Dendritic cell treated with granulocyte-macrophage colony-stimulating factor and Interleukin-4, amounts not matched to agents 40 ng/mL and 50 ng/mL, for 4 days (primary cell): ENCODE results near the gene SND1.
"Not testable (repeated sequence)": the region's sequence is repeated elsewhere in the genome, so short reads cannot be mapped to it uniquely, and the experiment has no call there.

Experiments
- H3K27ac Mint-ChIP-seq: one replicate; pipeline ENCODE4 v1.8.0; 2022; ENCODE audit warnings: mild to moderate bottlenecking, mixed read lengths
- H3K27me3 Mint-ChIP-seq: one replicate; pipeline ENCODE4 v1.8.0; 2022; ENCODE audit warnings: mild to moderate bottlenecking, mixed read lengths
- H3K36me3 Mint-ChIP-seq: one replicate; pipeline ENCODE4 v1.8.0; 2022; ENCODE audit warnings: low read depth, mixed read lengths
- H3K4me1 Mint-ChIP-seq: one replicate; pipeline ENCODE4 v1.8.0; 2022; ENCODE audit warnings: low read depth, mixed read lengths
- H3K4me3 Mint-ChIP-seq: one replicate; pipeline ENCODE4 v1.8.0; 2022; ENCODE audit warnings: mild to moderate bottlenecking, moderate library complexity, mixed read lengths
- H3K9me3 Mint-ChIP-seq: one replicate; pipeline ENCODE4 v1.8.0; 2022; ENCODE audit warnings: mixed read lengths
- intact Hi-C: fragments of 100-400 bp; cut with micrococcal nuclease; formaldehyde crosslinking; loops from one replicate; pipeline ENCODE4 v1.15.0; 2022

SND1 gene

DNA sequence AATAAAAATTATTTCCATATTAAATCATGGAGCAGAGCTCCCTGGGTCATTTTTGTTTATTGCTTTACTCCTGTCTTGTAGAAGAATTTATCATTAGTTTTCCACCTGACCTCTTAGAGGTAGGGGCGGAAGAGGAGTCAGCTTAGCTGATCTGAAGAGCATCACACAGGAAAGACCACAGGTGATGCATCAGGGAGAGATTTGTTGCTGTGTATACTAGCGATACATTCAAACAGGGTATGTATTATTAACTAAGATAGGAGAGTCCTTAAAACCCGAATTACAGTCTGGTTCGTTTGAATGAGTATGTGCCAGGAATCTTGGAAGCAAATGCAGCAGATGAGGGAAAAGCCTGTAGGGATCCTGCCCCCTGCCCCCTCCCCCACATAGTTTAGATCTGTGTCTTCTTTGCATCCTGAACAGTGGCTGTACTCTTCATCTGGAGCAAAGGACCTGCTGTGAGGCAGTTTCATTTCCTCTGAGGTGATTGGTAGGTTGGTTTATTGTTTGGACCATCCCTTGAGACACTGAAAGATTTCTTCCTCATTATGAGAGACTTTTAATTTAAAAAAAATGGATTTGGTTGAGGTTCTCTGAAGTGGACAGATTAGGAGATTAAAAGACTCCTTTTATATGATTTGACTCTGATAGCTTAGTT is 177.0 kb downstream of the SND1 start:
- Mint-ChIP-seq H3K9me3 (no peaks in the 10 kb centered on the region), H3K27ac (no peak overlapping the region), H3K36me3 (no peaks in the 10 kb centered on the region), H3K4me1 (peaks cover 25% of the 10 kb centered on the region), H3K27me3 (no peaks in the 10 kb centered on the region), H3K4me3 (no peak overlapping the region)
- intact Hi-C loops, result no loop called here

DNA sequence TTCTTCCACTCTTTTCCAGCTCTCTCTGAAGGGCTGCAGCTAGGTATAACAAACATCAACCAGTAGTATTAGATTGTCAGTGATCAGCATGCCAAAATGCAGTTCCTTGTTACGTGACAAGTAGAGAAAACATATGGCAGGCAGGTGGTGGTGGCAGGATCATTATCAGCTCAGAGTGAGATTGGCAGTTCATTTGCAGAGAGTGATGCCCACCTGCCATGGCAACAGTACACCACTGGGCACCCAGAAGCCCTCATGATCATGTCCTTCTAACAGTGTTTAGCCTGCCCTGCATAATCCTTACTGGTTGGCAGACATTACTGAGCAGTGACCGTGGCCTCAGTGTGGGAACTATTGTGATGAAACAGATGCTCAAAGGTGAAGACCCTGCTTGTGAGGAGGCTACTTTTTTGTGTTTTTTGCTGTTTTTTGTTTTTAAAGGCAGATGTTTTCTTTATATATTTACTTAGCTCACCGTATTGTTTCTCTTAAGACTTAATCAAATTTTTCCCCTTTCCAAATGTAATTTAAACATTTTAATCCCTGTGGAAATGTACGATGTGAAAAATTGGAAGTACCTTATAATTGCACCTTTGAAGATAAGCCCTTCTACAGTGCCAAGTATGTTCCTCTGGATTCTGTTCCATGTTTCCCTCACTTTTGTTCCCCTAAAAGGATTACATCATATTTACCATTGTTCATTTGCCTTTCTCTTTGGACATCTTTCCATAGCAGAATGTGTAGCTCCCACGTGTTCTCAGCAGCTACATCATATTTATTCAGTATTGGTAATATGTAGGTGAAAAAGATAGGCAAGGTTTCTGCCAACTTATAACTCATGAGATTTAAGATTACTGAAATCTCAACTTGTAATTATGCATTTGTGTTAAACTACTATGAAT is 179.6 kb downstream of the SND1 start:
- Mint-ChIP-seq H3K27me3 (no peaks in the 10 kb centered on the region), H3K27ac (no peak overlapping the region), H3K9me3 (peaks cover 9% of the 10 kb centered on the region), H3K36me3 (peaks cover 8% of the 10 kb centered on the region), H3K4me3 (no peak overlapping the region), H3K4me1 (peaks cover 41% of the 10 kb centered on the region)
- intact Hi-C loops, result no loop called here

DNA sequence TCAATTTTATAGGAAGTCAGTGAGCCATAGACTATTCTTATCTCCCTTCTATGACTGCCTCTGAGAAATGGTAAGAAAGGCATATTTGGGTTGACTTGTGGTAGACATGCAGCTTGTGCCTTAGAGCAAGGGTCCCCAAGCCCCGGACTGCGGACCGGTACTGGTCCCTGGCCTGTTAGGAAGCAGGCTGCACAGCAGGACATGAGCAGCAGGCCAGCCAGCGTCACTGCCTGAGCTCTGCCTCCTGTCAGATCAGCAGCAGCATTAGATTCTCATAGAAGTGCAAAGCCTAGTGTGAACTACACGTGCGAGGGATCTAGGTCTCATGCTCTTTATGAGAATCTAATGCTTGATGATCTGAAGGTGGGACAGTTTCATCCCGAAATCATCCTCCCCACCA is 180.6 kb downstream of the SND1 start:
- Mint-ChIP-seq H3K27ac (no peak overlapping the region), H3K27me3 (no peaks in the 10 kb centered on the region), H3K4me3 (no peak overlapping the region), H3K36me3 (peaks cover 18% of the 10 kb centered on the region), H3K4me1 (peaks cover 41% of the 10 kb centered on the region), H3K9me3 (peaks cover 13% of the 10 kb centered on the region)
- intact Hi-C loops, result no loop called here

DNA sequence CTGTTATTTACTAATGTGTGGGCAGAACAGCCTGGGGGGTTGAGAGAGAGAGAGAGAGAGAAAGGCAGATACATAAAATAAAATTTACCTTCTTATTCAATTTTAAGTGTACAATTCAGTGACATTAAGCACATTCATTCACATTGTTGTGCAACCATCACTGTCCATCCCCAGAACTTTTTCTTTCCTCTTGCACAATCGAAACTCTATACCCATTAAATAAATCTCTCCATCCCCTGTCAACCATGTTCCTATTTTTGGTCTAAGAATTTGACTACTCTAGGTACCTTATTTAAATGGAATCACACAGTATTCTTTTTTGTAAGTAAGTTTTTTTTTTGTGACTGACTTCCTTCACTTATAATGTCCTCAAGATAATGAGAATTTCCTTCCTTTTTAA is 181.6 kb downstream of the SND1 start:
- Mint-ChIP-seq H3K9me3 (peaks cover 22% of the 10 kb centered on the region), H3K4me1 (peaks cover 46% of the 10 kb centered on the region), H3K36me3 (peaks cover 25% of the 10 kb centered on the region), H3K4me3 (no peak overlapping the region), H3K27ac (peak overlapping the region; percentile 69), H3K27me3 (no peaks in the 10 kb centered on the region)
- intact Hi-C loops, result no loop called here

- no peaks in the 10 kb centered on the region for H3K27me3 Mint-ChIP-seq
- no peak overlapping the region for H3K27ac Mint-ChIP-seq
- intact Hi-C loops, result no loop called here
- peaks cover 40% of the 10 kb centered on the region for H3K4me1 Mint-ChIP-seq
- peaks cover 22% of the 10 kb centered on the region for H3K9me3 Mint-ChIP-seq
- H3K36me3 Mint-ChIP-seq, result peaks cover 25% of the 10 kb centered on the region
- H3K4me3 Mint-ChIP-seq, result no peak overlapping the region
These were observed 183.7 kb downstream of the SND1 start for GRCh38 chr7:127835679-127836078.

- H3K4me3 Mint-ChIP-seq, intact Hi-C loops, H3K27me3 Mint-ChIP-seq: not testable (repeated sequence)
- Mint-ChIP-seq H3K4me1 (peaks cover 30% of the 10 kb centered on the region), H3K9me3 (peaks cover 22% of the 10 kb centered on the region), H3K27ac (peak overlapping the region; percentile 11), H3K36me3 (peaks cover 28% of the 10 kb centered on the region)
These were observed 185.9 kb downstream of the SND1 start for GRCh38 chr7:127837816-127838410.

- no peak overlapping the region for H3K4me3 Mint-ChIP-seq
- intact Hi-C loops, result no loop called here
- peaks cover 22% of the 10 kb centered on the region for H3K4me1 Mint-ChIP-seq
- peaks cover 22% of the 10 kb centered on the region for H3K9me3 Mint-ChIP-seq
- no peaks in the 10 kb centered on the region for H3K27me3 Mint-ChIP-seq
- H3K36me3 Mint-ChIP-seq, result peaks cover 35% of the 10 kb centered on the region
- no peak overlapping the region for H3K27ac Mint-ChIP-seq
These were observed 186.9 kb downstream of the SND1 start for GRCh38 chr7:127838816-127839415.

- intact Hi-C loops, result no loop called here
- H3K27ac Mint-ChIP-seq, result no peak overlapping the region
- H3K4me3 Mint-ChIP-seq, result no peak overlapping the region
- no peaks in the 10 kb centered on the region for H3K27me3 Mint-ChIP-seq
- H3K36me3 Mint-ChIP-seq, result peaks cover 49% of the 10 kb centered on the region
- H3K9me3 Mint-ChIP-seq, result peaks cover 22% of the 10 kb centered on the region
- H3K4me1 Mint-ChIP-seq, result peaks cover 17% of the 10 kb centered on the region
These were observed 188.4 kb downstream of the SND1 start for GRCh38 chr7:127840226-127840951.

DNA sequence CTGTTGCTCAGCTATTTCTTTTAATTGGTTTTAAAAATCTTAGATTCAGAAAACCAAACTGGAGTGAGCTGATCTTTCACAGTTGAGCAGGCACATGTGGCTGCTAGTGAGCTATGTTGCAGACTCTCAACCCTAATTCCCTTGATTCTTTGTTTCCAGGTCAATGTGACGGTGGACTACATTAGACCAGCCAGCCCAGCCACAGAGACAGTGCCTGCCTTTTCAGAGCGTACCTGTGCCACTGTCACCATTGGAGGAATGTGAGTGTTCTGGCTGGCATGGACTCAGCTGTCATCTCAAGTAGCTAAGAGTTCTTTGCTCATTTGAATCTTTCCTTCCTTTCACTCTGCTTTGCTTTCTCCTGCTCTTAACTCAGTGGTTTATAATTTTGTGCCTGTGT is 192.2 kb downstream of the SND1 start:
- Mint-ChIP-seq H3K9me3 (no peaks in the 10 kb centered on the region), H3K27me3 (no peaks in the 10 kb centered on the region), H3K4me1 (peaks cover 17% of the 10 kb centered on the region), H3K4me3 (no peak overlapping the region), H3K36me3 (peaks cover 45% of the 10 kb centered on the region), H3K27ac (no peak overlapping the region)
- intact Hi-C loops, result no loop called here

DNA sequence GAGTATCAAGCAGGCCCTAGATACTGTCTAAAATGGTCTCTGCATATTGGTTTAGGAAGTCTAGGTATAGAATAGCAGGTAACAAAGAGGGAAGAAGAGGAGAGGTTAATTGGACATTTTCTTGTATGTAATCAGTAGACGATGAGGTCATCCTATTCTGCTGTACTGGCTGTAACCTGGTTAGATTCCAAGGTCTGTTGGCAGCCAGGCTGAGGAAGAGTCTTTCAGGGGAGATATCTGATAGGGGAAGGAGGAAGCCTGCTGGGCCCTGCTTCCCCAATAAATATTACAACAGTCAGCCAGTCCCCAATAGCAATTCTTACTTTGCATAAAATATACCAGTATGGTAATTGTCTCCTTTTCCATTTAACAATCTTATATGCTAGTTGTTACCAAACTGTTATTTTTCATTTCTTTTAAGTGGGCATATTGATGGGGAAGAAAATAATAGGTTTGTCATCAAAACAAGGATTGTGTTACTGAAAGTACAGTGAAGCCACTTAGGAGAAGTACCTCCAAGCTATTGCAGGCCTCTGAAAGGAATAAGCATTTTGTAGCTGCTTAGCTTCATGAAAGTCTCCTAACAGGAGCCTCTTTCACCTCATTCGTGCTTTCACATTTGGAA is 192.8 kb downstream of the SND1 start:
- no peak overlapping the region for H3K27ac Mint-ChIP-seq
- peaks cover 51% of the 10 kb centered on the region for H3K36me3 Mint-ChIP-seq
- intact Hi-C loops, result no loop called here
- no peaks in the 10 kb centered on the region for H3K27me3 Mint-ChIP-seq
- no peak overlapping the region for H3K4me3 Mint-ChIP-seq
- H3K4me1 Mint-ChIP-seq, result peaks cover 22% of the 10 kb centered on the region
- no peaks in the 10 kb centered on the region for H3K9me3 Mint-ChIP-seq

- no peaks in the 10 kb centered on the region for H3K27me3 Mint-ChIP-seq
- intact Hi-C loops, result no loop called here
- peaks cover 58% of the 10 kb centered on the region for H3K36me3 Mint-ChIP-seq
- H3K27ac Mint-ChIP-seq, result no peak overlapping the region
- H3K9me3 Mint-ChIP-seq, result no peaks in the 10 kb centered on the region
- H3K4me1 Mint-ChIP-seq, result peaks cover 31% of the 10 kb centered on the region
- H3K4me3 Mint-ChIP-seq, result no peak overlapping the region
These were observed 193.7 kb downstream of the SND1 start for GRCh38 chr7:127845522-127846214.

- Mint-ChIP-seq H3K27ac (no peak overlapping the region), H3K4me3 (no peak overlapping the region), H3K27me3 (no peaks in the 10 kb centered on the region), H3K4me1 (peaks cover 40% of the 10 kb centered on the region), H3K36me3 (peaks cover 58% of the 10 kb centered on the region), H3K9me3 (no peaks in the 10 kb centered on the region)
- intact Hi-C loops, result no loop called here
These were observed 195.6 kb downstream of the SND1 start for GRCh38 chr7:127847641-127848040.

- Mint-ChIP-seq H3K36me3 (peaks cover 52% of the 10 kb centered on the region), H3K4me3 (no peak overlapping the region), H3K27ac (no peak overlapping the region), H3K9me3 (no peaks in the 10 kb centered on the region), H3K27me3 (no peaks in the 10 kb centered on the region), H3K4me1 (peaks cover 40% of the 10 kb centered on the region)
- intact Hi-C loops, result no loop called here
These were observed 196.2 kb downstream of the SND1 start for GRCh38 chr7:127848241-127848640.
